Stimulated activated naive B cell treated with anti-CD40 and anti-IgM and Interleukin-4, amounts not matched to agents 10 μg/mL and 1 μg/mL and 100 μg/mL, for 72 hours (primary cell): Measurements from ENCODE around the gene SELPLG.
A peak's percentile ranks its signal among the peaks of the same experiment; 100 is the strongest.
"Not testable (repeated sequence)": the region's sequence is repeated elsewhere in the genome, so short reads cannot be mapped to it uniquely, and the experiment has no call there.

Experiments
- ATAC-seq, 2 donors: fragments of 150-1000 bp; cut with Tn5 transposase; replicated peaks; 2 replicates each; pipeline ENCODE4 v1.10.0; 2021; ENCODE audit warnings: moderate library complexity in 1 of 2
- DNase-seq: peaks from one replicate; pipeline ENCODE4 v3.0.0; 2021
- H3K27ac Mint-ChIP-seq: one replicate; pipeline ENCODE4 v1.8.0; 2022; ENCODE audit warnings: mild to moderate bottlenecking, mixed read lengths
- H3K27me3 Mint-ChIP-seq, 2 donors: one replicate each; pipeline ENCODE4 v1.8.0; 2022; ENCODE audit warnings: mixed read lengths in 2 of 2
- H3K36me3 Mint-ChIP-seq, 2 donors: one replicate each; pipeline ENCODE4 v1.8.0; 2022; ENCODE audit warnings: mixed read lengths in 2 of 2, mild to moderate bottlenecking in 1 of 2
- H3K4me1 Mint-ChIP-seq, 2 donors: one replicate each; pipeline ENCODE4 v1.8.0; 2022; ENCODE audit warnings: mixed read lengths in 2 of 2, mild to moderate bottlenecking in 1 of 2
- H3K4me3 Mint-ChIP-seq, 2 donors: one replicate each; pipeline ENCODE4 v1.8.0; 2022; ENCODE audit warnings: mild to moderate bottlenecking in 2 of 2, mixed read lengths in 2 of 2, moderate library complexity in 1 of 2
- H3K9me3 Mint-ChIP-seq, 2 donors: one replicate each; pipeline ENCODE4 v1.8.0; 2022; ENCODE audit warnings: mixed read lengths in 2 of 2, mild to moderate bottlenecking in 1 of 2

Gene SELPLG

GRCh38 chr12:108623577-108623976 lies 10.1 kb downstream of the SELPLG start:
- H3K27me3 Mint-ChIP-seq, result no peaks in the 10 kb centered on the region
- DNase-seq (no peak), ATAC-seq (no peak)
- H3K9me3 Mint-ChIP-seq, result peaks cover 7 to 9% of the 10 kb centered on the region in 2 donors
- no peak overlapping the region for H3K4me3 Mint-ChIP-seq
- peaks cover 16 to 18% of the 10 kb centered on the region in 2 donors for H3K36me3 Mint-ChIP-seq
- peak overlapping the region; percentile 47 for H3K27ac Mint-ChIP-seq
- H3K4me1 Mint-ChIP-seq, result peaks cover 25 to 44% of the 10 kb centered on the region in 2 donors

- H3K9me3 Mint-ChIP-seq, result peaks cover 7 to 9% of the 10 kb centered on the region in 2 donors
Measured at GRCh38 chr12:108622921-108623514, 10.7 kb downstream of the SELPLG start.

DNA sequence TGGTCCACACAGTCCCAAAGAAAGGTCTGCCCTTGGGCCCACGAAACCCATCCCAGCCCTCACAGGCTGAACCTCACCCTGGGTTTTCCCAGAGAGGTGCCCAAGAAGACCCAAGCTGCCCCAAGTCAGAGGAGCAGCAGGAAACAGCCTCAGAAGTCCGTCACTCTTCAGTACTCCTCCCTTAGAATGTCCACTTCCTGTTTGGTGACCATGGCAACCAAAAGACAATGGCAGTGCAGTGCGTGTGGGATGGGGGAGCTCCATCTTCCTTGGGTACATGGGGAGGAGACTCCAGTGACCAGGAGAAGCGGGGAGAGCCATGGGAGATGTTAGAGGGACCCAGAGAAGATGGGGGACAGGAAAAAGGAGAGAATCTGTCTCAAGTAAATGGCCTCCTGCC lies 11.3 kb downstream of the SELPLG start:
- H3K36me3 Mint-ChIP-seq, result peaks cover 16 to 18% of the 10 kb centered on the region in 2 donors

More at GRCh38 chr12:108622921-108623514, 10.7 kb downstream of the SELPLG start:
- DNase-seq, result no peak
- no peak overlapping the region for H3K4me3 Mint-ChIP-seq
- peaks cover 16 to 18% of the 10 kb centered on the region in 2 donors for H3K36me3 Mint-ChIP-seq
- no peak for ATAC-seq
- no peaks in the 10 kb centered on the region for H3K27me3 Mint-ChIP-seq
- H3K4me1 Mint-ChIP-seq, result peaks cover 25 to 44% of the 10 kb centered on the region in 2 donors
- peak overlapping the region; percentile 97 for H3K27ac Mint-ChIP-seq

GRCh38 chr12:108621161-108621560 lies 12.5 kb downstream of the SELPLG start:
- H3K9me3 Mint-ChIP-seq, result peaks cover 11 to 16% of the 10 kb centered on the region in 2 donors
- no peaks in the 10 kb centered on the region for H3K27me3 Mint-ChIP-seq
- H3K27ac Mint-ChIP-seq, result peak overlapping the region; percentile 20
- peaks cover 21 to 22% of the 10 kb centered on the region in 2 donors for H3K36me3 Mint-ChIP-seq
- no peak overlapping the region for H3K4me3 Mint-ChIP-seq
- no peak for DNase-seq
- H3K4me1 Mint-ChIP-seq, result peaks cover 40 to 61% of the 10 kb centered on the region in 2 donors
- ATAC-seq, result no peak

More for the DNA sequence above, 11.3 kb downstream of the SELPLG start:
- H3K4me1 Mint-ChIP-seq, result peaks cover 28 to 48% of the 10 kb centered on the region in 2 donors
- peak overlapping the region; percentile 97 for H3K27ac Mint-ChIP-seq
- peaks cover 9 to 11% of the 10 kb centered on the region in 2 donors for H3K9me3 Mint-ChIP-seq
- ATAC-seq (peak; percentile 40 to 41), DNase-seq (no peak)
- no peaks in the 10 kb centered on the region for H3K27me3 Mint-ChIP-seq
- peak overlapping the region in 1 of 2 donors; percentile 37 for H3K4me3 Mint-ChIP-seq

GRCh38 chr12:108620236-108620879 lies 13.3 kb downstream of the SELPLG start:
- ATAC-seq (no peak), DNase-seq (no peak)
- no peak overlapping the region for H3K27ac Mint-ChIP-seq
- peaks cover 13 to 16% of the 10 kb centered on the region in 2 donors for H3K9me3 Mint-ChIP-seq
- H3K4me3 Mint-ChIP-seq, result no peak overlapping the region
- H3K4me1 Mint-ChIP-seq, result peaks cover 42 to 57% of the 10 kb centered on the region in 2 donors
- peaks cover 23 to 25% of the 10 kb centered on the region in 2 donors for H3K36me3 Mint-ChIP-seq
- H3K27me3 Mint-ChIP-seq, result no peaks in the 10 kb centered on the region

- peaks cover 13 to 16% of the 10 kb centered on the region in 2 donors for H3K9me3 Mint-ChIP-seq
- no peak overlapping the region for H3K4me3 Mint-ChIP-seq
- peak overlapping the region; percentile 20 for H3K27ac Mint-ChIP-seq
- no peaks in the 10 kb centered on the region for H3K27me3 Mint-ChIP-seq
- H3K36me3 Mint-ChIP-seq, result peaks cover 23 to 25% of the 10 kb centered on the region in 2 donors
- DNase-seq (no peak), ATAC-seq (no peak)
- peaks cover 40 to 51% of the 10 kb centered on the region in 2 donors for H3K4me1 Mint-ChIP-seq
Measured at GRCh38 chr12:108619369-108620160, 14.1 kb downstream of the SELPLG start.

GRCh38 chr12:108618953-108619274 lies 14.8 kb downstream of the SELPLG start:
- H3K36me3 Mint-ChIP-seq, result peaks cover 22% of the 10 kb centered on the region in 2 donors
- H3K4me1 Mint-ChIP-seq, result peaks cover 45 to 48% of the 10 kb centered on the region in 2 donors
- not testable (repeated sequence) for H3K27me3 Mint-ChIP-seq, H3K4me3 Mint-ChIP-seq, H3K27ac Mint-ChIP-seq, DNase-seq, ATAC-seq
- peaks cover 13 to 16% of the 10 kb centered on the region in 2 donors for H3K9me3 Mint-ChIP-seq

GRCh38 chr12:108618079-108618952 lies 15.4 kb downstream of the SELPLG start:
- H3K4me1 Mint-ChIP-seq, result peaks cover 50 to 52% of the 10 kb centered on the region in 2 donors
- peak; percentile 54 to 58 for ATAC-seq
- DNase-seq, result peak; percentile 70

GRCh38 chr12:108616941-108617858 lies 16.5 kb downstream of the SELPLG start:
- peak; percentile 93 for DNase-seq
- Mint-ChIP-seq H3K4me1 (peaks cover 54 to 58% of the 10 kb centered on the region in 2 donors), H3K36me3 (peaks cover 8 to 12% of the 10 kb centered on the region in 2 donors), H3K27ac (peak overlapping the region; percentile 96), H3K9me3 (peaks cover 6 to 8% of the 10 kb centered on the region in 2 donors), H3K4me3 (peak overlapping the region; percentile 37 to 57), H3K27me3 (no peaks in the 10 kb centered on the region)
- peak; percentile 92 to 94 for ATAC-seq

More at GRCh38 chr12:108618079-108618952, 15.4 kb downstream of the SELPLG start:
- H3K36me3 Mint-ChIP-seq, result peaks cover 16 to 17% of the 10 kb centered on the region in 2 donors
- H3K27me3 Mint-ChIP-seq, result no peaks in the 10 kb centered on the region
- peaks cover 8 to 12% of the 10 kb centered on the region in 2 donors for H3K9me3 Mint-ChIP-seq
- H3K27ac Mint-ChIP-seq, result peak overlapping the region; percentile 60
- no peak overlapping the region for H3K4me3 Mint-ChIP-seq

DNA sequence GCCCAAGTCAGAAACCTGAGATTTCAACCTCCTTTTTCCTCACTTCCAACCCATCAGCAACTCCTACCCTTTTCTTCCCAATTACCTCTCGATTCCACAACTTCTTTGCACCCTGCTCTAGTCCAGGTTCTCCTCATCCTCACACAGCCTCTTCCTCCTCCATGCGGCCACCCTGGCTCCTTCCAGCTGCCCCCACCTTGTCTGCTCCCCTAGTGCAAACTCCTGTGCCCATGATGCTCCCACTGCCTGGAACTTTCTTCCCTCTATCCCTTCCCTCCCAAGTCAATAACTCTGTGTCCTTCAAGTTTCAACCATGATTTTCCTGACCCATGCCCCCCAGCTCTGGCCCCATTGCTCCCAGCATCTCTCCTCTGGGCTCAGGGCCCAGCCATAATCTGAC lies 17.3 kb downstream of the SELPLG start:
- Mint-ChIP-seq H3K9me3 (peaks cover 6 to 8% of the 10 kb centered on the region in 2 donors), H3K36me3 (peaks cover 8 to 10% of the 10 kb centered on the region in 2 donors), H3K4me1 (peaks cover 58% of the 10 kb centered on the region in 2 donors), H3K27me3 (no peaks in the 10 kb centered on the region), H3K4me3 (peak overlapping the region; percentile 37 to 57), H3K27ac (peak overlapping the region; percentile 96)
- DNase-seq (no peak), ATAC-seq (no peak)

DNA sequence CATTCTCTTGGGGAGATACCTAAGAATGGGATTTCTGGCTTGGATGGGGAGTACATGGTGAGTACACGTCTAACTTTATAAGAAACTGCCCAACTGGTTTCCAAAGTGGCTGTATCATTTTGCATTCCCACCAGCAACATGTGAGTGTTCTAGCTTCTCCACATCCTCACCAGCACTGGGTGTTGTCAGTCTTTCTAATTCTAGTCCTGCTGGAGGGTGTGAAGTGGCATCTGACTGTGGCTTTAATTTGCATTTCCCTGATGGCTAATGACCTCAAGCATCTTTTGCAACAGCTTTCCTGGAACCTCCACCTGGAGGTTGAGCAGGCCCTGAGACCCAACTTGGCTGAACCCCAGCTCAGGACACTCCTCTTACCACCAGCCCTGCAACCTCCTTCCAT lies 17.8 kb downstream of the SELPLG start:
- Mint-ChIP-seq H3K27me3 (no peaks in the 10 kb centered on the region), H3K4me1 (peaks cover 54 to 55% of the 10 kb centered on the region in 2 donors), H3K36me3 (peaks cover 7 to 8% of the 10 kb centered on the region in 2 donors), H3K9me3 (peaks cover 6 to 8% of the 10 kb centered on the region in 2 donors), H3K4me3 (no peak overlapping the region), H3K27ac (peak overlapping the region; percentile 96)
- DNase-seq (no peak), ATAC-seq (no peak)

DNA sequence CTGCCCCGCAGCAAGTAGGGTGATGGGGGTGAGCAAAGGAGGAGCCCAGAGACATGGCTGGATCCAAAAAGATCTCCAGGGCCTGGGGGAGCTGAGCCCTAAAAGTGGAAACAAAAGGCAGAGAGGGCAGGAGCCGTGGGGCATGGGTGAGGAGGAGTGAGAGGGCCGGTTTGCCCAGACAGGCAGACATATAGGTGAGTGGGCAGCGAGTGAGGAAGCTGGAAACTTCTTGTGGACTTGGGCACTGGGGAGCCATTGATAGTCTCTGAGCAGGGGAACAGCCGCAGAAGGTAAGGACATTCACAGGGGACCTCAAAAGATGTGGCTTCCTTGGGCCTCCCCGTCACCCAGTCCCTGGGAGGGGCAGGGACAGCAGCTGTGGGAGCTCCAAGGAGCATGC lies 19.1 kb downstream of the SELPLG start:
- Mint-ChIP-seq H3K27ac (peak overlapping the region; percentile 57), H3K9me3 (peaks cover 6 to 8% of the 10 kb centered on the region in 2 donors), H3K36me3 (peaks cover 7 to 8% of the 10 kb centered on the region in 2 donors), H3K4me1 (peaks cover 55 to 59% of the 10 kb centered on the region in 2 donors), H3K27me3 (no peaks in the 10 kb centered on the region), H3K4me3 (no peak overlapping the region)
- DNase-seq (no peak), ATAC-seq (no peak)

GRCh38 chr12:108614041-108614440 lies 19.7 kb downstream of the SELPLG start:
- no peak for ATAC-seq
- H3K27ac Mint-ChIP-seq, result peak overlapping the region; percentile 57
- no peak overlapping the region for H3K4me3 Mint-ChIP-seq
- peaks cover 6 to 8% of the 10 kb centered on the region in 2 donors for H3K9me3 Mint-ChIP-seq
- H3K4me1 Mint-ChIP-seq, result peaks cover 54 to 59% of the 10 kb centered on the region in 2 donors
- no peaks in the 10 kb centered on the region for H3K27me3 Mint-ChIP-seq
- DNase-seq, result no peak
- peaks cover 7 to 8% of the 10 kb centered on the region in 2 donors for H3K36me3 Mint-ChIP-seq
